GM13977 (cell line): ENCODE results near the gene ZNF77.
"Not testable (repeated sequence)": the region's sequence is repeated elsewhere in the genome, so short reads cannot be mapped to it uniquely, and the experiment has no call there.

Experiments used
- DNase-seq: peaks from one replicate; pipeline ENCODE4 v3.0.0; 2012; ENCODE audit warnings: low spot score
- CTCF ChIP-seq: IDR thresholded peaks from 2 replicates; pipeline ENCODE4 v1.5.1; 2012; ENCODE audit warnings: mild to moderate bottlenecking, control low read depth; ENCODE audit not compliant: insufficient read depth; ENCODE audit errors: extremely low read depth, missing control alignments
- in situ Hi-C: fragments of 300-500 bp; cut with MboI; formaldehyde crosslinking; loops from one replicate; pipeline ENCODE4 v1.12.0; 2022; ENCODE audit warnings: low sequenced_read_pairs, low pct_unique_long_range_greater_than_20kb, mixed read lengths, inconsistent platforms; ENCODE audit not compliant: unreplicated experiment

Gene ZNF77

DNA sequence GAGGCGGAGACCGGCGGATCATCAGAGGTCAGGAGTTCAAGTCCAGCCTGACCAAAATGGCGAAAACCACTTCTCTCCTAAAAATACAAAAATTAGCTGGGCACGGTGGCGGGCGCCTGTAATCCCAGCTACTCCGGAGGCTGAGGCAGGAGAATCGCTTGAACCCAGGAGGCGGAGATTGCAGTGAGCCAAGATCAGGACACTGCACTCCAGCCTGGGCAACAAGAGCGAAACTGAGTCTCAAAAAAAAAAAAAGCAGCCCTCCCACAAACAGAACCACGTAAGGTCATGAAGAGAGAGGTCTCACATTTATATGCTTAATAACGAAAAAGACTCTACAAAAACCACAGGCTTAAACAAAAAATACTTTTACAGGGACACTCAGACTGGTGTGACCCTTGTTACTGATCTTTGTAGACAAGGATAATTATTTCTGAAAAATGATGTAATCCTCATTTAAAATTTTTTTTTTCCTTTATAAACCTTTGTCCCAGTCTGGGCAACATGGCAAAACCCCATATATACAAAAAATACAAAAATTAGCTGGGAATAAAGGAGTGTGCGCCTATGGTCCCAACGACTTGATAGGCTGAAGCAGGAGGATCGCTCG lies 909 bp upstream of the ZNF77 start:
- in situ Hi-C loops = no loop called here
- no peak for TF ChIP-seq CTCF
- no peak for DNase-seq

GRCh38 chr19:2944403-2944774 lies 382 bp downstream of the ZNF77 start:
- in situ Hi-C loops = no loop called here
- no peak for TF ChIP-seq CTCF
- no peak for DNase-seq

- in situ Hi-C loops = no loop called here
- DNase-seq = no peak
- no peak for TF ChIP-seq CTCF
Observed at GRCh38 chr19:2942928-2943640, 1.7 kb downstream of the ZNF77 start.

- DNase-seq, in situ Hi-C loops: not testable (repeated sequence)
Observed at GRCh38 chr19:2935863-2936262, 8.9 kb downstream of the ZNF77 start.

DNA sequence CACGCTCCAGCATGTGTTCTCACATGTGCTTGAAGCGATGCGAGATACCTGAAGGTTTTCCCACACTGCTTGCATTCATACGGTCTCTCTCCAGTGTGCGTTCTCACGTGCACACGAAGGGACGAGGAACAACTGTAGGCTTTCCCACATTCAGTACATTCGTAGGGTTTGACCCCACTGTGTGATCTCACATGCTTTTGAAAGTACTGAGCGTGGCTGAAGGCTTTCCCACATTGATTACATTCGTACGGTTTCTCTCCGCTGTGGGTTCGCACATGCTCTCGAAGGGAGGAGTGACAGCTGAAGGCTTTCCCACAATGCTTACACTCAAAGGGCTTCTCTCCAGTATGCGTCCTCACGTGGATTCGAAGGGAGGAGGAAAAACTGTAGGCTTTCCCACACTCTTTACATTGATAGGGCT lies 11.3 kb downstream of the ZNF77 start:
- no peak for TF ChIP-seq CTCF
- no peak for DNase-seq
- in situ Hi-C loops = no loop called here

DNA sequence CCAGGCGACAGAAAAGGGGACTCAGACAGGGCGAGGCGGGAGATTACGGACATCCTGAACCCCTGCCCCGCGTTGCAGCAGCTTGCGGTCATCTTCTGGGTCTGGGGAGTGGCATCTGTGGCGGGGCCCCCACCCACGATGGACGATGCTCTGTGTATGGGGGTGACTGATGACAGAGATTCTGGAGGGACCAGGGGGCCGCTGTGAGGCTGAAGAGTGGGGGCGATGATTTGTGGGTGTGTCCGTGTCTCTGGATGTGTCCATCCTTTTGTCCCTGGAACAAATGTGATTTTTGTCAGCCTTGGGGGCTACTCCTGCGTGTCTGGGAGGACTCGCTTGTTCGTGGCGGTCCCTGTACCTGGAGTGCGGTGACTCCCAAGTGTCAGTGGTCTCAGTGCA lies 17.7 kb downstream of the ZNF77 start:
- in situ Hi-C loops = no loop called here
- no peak for DNase-seq
- no peak for TF ChIP-seq CTCF

DNA sequence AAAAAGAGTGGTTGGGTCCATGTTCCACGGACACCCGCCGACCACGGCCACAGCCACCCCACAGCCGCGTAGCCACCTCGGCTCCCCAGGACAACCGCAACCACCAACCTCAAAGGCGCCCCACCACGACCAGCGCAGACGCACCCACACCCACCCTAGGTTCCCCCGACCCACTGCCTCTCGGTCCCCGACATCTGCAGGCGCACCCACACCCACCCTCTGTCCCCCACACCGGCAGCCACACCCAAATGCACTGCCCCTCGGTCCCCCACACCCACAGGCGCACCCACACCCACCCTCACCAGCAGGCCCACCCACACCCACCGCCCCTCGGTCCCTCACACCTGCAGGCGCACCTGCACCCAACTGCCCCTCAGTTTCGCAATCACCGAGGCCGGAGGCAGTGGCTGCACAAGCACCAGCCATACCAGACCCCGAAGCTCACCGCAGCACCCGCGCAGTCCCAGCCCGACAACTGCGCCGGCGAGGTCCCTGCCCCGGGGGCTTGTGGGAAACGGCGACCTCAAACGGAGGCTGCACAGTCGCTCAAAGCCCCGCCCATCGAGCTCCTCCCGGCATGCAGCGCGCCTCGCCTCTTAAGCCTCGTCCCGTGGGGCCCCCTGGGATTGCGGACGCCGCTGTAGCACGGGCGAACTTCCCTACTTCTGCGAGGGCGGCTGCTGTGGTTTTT lies 18.3 kb downstream of the ZNF77 start:
- in situ Hi-C loops = no loop called here
- no peak for DNase-seq
- TF ChIP-seq CTCF = no peak
